Measurements from ENCODE around the gene ACVR2B.
A peak's percentile ranks its signal among the peaks of the same experiment; 100 is the strongest.

Gene ACVR2B

GRCh38 chr3:38458796-38459498, 5.3 kb downstream of the ACVR2B start:
- no peak for DNase-seq (ENCODE audit: low read depth)

GRCh38 chr3:38459499-38460048, 5.9 kb downstream of the ACVR2B start:
- no peak for DNase-seq (ENCODE audit: low read depth)

GRCh38 chr3:38460377-38461270, 6.9 kb downstream of the ACVR2B start:
- DNase-seq (ENCODE audit: low read depth), result no peak

- DNase-seq (ENCODE audit: low read depth), result no peak
Observed at GRCh38 chr3:38465588-38466154, 12.0 kb downstream of the ACVR2B start.

GRCh38 chr3:38468765-38469164, 15.1 kb downstream of the ACVR2B start:
- DNase-seq (ENCODE audit: low read depth), result no peak

- no peak for DNase-seq (ENCODE audit: low read depth)
Observed at GRCh38 chr3:38469852-38470251, 16.2 kb downstream of the ACVR2B start.

GRCh38 chr3:38471260-38471857, 17.7 kb downstream of the ACVR2B start:
- no peak for DNase-seq (ENCODE audit: low read depth)

GRCh38 chr3:38472342-38472741, 18.7 kb downstream of the ACVR2B start:
- DNase-seq (ENCODE audit: low read depth), result no peak

- no peak for DNase-seq (ENCODE audit: low read depth)
Observed at GRCh38 chr3:38473229-38473628, 19.5 kb downstream of the ACVR2B start.

GRCh38 chr3:38474928-38475605, 21.4 kb downstream of the ACVR2B start:
- no peak for DNase-seq (ENCODE audit: low read depth)

- DNase-seq (ENCODE audit: low read depth), result no peak
Observed at GRCh38 chr3:38475716-38476115, 22.0 kb downstream of the ACVR2B start.

- no peak for DNase-seq (ENCODE audit: low read depth)
Observed at GRCh38 chr3:38476157-38476756, 22.6 kb downstream of the ACVR2B start.

GRCh38 chr3:38477057-38477820, 23.5 kb downstream of the ACVR2B start:
- DNase-seq (ENCODE audit: low read depth), result no peak

- DNase-seq (ENCODE audit: low read depth), result no peak
Observed at GRCh38 chr3:38477839-38478450, 24.3 kb downstream of the ACVR2B start.

- DNase-seq (ENCODE audit: low read depth), result no peak
Observed at GRCh38 chr3:38478901-38479300, 25.2 kb downstream of the ACVR2B start.

GRCh38 chr3:38479431-38480092, 25.9 kb downstream of the ACVR2B start:
- DNase-seq (ENCODE audit: low read depth), result peak; percentile 68

- no peak for DNase-seq (ENCODE audit: low read depth)
Observed at GRCh38 chr3:38480093-38480445, 26.4 kb downstream of the ACVR2B start.

- no peak for DNase-seq (ENCODE audit: low read depth)
Observed at GRCh38 chr3:38480930-38481329, 27.2 kb downstream of the ACVR2B start.

GRCh38 chr3:38482951-38483350, 29.3 kb downstream of the ACVR2B start:
- no peak for DNase-seq (ENCODE audit: low read depth)

- no peak for DNase-seq (ENCODE audit: low read depth)
Observed at GRCh38 chr3:38487323-38487722, 33.6 kb downstream of the ACVR2B start.

Data from ELR (cell line).